GM12892 (cell line): ENCODE results near the gene AURKB.

Experiments used
- POLR2A ChIP-seq: IDR thresholded peaks from 2 replicates; pipeline ENCODE4 v1.6.1; 2011; ENCODE audit warnings: low read depth, low read length, control low read depth
- POLR2AphosphoS5 ChIP-seq: IDR thresholded peaks from 2 replicates; pipeline ENCODE4 v1.6.1; 2011; ENCODE audit warnings: low read depth, low read length, control low read depth

DNA sequence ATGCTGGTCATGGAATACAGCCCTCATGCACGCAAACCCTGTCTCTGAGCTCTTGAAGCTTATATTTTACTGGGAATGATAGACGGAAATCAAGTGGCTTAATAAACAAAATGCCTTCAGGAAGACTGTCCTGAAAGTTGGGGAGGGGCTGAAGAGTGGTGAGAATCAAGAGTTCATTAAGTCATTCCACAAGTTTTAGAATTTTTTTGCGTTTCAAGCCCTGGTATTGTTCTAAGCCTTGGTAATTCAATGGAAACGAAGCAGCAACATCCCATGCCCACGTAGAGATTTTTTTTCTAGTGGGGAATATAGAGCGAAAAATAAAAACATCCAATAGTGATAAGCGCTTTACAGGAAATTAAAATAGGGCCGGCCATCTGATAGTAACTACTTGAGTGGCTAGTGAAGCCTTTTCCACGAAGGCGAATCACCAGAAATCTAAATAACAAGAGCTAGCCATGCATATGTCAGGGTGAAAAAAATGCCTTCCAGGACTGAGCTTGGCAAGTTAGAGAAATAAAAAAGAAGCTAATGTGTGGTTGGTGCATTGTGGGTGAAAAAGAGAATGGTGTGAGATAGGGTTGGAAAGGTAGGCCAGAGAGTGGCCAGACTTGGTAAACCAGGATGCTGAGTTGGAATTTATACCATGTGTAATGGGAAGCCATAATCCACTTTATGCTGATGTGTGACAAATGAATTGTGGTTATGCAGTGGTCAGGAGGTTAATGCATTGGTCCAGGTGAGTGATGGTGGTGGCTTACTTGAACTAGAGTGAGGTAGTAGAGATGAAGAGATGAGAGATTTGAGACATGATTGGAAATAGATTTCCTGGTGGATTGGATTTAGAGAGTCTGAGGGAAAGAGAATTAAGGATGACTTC lies 39.5 kb upstream of the AURKB start:
- TF ChIP-seq POLR2AphosphoS5 (0 out of 2 replicates have a peak, but pooled peaks have one; percentile 44), POLR2A (no peak)
